Activated gamma-delta T cell treated with Interleukin-2 at 50 U/mL for 16 hours (primary cell): ENCODE results near the gene OLIG2.

Experiments used
- DNase-seq: peaks from one replicate; pipeline ENCODE4 v3.0.0-alpha.2; 2020

The OLIG2 gene

DNA sequence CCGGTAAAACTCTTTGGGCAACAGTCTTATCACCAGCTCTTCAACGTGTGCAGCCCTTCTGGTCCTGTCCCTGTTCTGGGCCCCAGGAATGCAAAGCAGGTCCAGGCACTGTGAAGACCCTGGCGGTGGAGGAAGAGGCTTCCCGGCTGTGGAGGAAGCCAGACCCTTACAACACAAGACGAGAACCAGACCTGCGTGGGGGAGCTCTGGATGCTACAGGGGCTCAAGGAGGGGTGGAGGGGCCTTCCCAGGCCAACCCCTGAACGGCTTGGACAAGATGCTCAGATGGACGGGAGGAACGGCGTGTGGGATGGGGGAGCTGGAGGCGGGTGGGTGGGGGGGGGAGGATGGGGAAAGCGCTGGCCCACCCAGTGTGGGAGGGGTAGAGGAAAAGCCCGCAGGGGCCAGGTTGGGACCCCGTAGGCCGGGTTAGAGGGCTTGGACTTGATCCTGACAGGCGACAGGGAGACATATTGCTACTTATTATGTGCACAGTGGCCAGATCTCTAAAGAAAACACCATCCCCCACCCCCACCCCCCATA is 5.1 kb upstream of the OLIG2 start:
- DNase-seq, result no peak

DNA sequence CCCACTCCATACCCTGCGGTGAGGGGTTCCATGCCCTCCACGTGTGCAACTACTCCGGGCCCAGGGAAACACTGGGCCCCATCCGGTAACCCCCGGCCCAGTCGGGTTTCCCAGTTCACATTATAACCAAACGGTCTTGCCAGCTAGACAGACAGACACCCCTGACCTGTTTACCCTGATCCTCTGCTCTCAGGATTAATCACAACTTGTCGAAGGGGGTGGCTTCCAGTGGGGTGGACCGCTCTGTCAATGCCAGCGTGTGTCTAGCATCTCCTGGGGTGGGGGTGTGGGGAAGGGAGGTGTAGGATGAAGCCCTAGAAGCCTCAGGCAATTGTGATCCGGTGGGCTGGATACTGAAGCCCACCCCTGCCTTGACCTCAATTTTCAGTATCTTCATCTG is 4.6 kb upstream of the OLIG2 start:
- no peak for DNase-seq

DNA sequence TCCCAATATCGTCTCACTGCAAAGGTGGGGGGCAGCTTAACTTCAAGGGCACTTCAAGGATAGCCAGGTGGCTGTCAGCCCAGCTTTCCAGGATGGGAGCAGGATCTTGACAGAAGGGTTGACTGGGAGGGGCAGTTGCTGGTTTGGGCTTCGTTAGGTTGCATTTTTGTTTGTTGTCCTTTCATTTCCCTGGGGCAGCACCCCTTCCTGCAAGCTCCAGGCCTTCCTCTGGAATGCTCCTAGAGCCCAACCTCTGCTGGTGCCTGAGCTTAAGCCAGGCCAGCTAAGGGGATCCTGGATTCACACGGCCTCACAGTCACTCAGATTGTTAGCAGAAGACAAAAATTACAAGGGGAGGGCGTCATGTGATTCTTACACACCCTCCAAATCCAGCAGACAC is 4.1 kb upstream of the OLIG2 start:
- DNase-seq, result no peak

DNA sequence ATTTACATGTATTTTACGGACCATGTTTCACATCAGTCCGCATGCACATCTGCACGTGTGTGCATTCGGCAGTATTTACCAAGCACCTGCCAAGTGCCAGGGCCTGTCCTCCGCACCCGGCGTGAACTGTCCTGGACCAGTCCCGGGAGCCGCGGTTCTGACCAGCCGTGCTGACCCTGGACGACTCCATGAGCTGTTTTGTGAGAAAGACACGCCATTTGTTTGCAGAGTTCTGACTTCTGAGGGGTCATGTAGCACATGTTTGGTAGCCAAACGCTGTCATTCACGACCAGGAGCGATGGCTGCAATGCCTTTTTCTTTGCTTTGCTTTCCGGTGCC is 3.3 kb upstream of the OLIG2 start:
- no peak for DNase-seq

DNA sequence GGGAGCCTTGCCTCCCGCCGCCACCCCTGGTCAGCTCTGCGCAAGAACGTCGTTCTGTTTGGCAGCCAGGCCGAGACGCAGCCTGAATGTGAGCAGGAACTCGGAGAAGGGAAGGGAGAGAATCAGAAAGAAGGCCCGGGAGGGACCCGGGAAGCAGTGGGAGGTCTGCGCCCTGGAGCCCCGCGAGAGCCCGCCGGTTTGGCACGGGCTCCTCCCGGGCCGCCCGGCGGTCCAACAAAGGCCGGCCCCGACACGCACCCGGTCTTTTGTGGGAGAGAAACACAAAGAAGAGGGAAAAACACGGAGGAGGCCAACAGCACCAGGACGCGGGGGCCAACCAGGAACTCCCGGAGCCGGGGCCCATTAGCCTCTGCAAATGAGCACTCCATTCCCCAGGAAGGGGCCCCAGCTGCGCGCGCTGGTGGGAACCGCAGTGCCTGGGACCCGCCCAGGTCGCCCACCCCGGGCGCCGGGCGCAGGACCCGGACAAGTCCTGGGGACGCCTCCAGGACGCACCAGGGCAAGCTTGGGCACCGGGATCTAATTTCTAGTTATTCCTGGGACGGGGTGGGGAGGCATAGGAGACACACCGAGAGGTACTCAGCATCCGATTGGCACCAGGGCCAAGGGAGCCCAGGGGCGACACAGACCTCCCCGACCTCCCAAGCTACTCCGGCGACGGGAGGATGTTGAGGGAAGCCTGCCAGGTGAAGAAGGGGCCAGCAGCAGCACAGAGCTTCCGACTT is 2.7 kb upstream of the OLIG2 start:
- DNase-seq, result no peak

DNA sequence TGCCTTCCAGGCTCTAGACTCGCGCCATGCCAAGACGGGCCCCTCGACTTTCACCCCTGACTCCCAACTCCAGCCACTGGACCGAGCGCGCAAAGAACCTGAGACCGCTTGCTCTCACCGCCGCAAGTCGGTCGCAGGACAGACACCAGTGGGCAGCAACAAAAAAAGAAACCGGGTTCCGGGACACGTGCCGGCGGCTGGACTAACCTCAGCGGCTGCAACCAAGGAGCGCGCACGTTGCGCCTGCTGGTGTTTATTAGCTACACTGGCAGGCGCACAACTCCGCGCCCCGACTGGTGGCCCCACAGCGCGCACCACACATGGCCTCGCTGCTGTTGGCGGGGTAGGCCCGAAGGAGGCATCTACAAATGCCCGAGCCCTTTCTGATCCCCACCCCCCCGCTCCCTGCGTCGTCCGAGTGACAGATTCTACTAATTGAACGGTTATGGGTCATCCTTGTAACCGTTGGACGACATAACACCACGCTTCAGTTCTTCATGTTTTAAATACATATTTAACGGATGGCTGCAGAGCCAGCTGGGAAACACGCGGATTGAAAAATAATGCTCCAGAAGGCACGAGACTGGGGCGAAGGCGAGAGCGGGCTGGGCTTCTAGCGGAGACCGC is 2.0 kb upstream of the OLIG2 start:
- no peak for DNase-seq

DNA sequence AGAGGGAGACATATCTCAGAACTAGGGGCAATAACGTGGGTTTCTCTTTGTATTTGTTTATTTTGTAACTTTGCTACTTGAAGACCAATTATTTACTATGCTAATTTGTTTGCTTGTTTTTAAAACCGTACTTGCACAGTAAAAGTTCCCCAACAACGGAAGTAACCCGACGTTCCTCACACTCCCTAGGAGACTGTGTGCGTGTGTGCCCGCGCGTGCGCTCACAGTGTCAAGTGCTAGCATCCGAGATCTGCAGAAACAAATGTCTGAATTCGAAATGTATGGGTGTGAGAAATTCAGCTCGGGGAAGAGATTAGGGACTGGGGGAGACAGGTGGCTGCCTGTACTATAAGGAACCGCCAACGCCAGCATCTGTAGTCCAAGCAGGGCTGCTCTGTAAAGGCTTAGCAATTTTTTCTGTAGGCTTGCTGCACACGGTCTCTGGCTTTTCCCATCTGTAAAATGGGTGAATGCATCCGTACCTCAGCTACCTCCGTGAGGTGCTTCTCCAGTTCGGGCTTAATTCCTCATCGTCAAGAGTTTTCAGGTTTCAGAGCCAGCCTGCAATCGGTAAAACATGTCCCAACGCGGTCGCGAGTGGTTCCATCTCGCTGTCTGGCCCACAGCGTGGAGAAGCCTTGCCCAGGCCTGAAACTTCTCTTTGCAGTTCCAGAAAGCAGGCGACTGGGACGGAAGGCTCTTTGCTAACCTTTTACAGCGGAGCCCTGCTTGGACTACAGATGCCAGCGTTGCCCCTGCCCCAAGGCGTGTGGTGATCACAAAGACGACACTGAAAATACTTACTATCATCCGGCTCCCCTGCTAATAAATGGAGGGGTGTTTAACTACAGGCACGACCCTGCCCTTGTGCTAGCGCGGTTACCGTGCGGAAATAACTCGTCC is 1.3 kb upstream of the OLIG2 start:
- no peak for DNase-seq

DNA sequence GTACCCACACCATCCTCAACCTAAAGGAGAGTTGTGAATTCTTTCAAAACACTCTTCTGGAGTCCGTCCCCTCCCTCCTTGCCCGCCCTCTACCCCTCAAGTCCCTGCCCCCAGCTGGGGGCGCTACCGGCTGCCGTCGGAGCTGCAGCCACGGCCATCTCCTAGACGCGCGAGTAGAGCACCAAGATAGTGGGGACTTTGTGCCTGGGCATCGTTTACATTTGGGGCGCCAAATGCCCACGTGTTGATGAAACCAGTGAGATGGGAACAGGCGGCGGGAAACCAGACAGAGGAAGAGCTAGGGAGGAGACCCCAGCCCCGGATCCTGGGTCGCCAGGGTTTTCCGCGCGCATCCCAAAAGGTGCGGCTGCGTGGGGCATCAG is 638 bp upstream of the OLIG2 start:
- DNase-seq, result no peak

DNA sequence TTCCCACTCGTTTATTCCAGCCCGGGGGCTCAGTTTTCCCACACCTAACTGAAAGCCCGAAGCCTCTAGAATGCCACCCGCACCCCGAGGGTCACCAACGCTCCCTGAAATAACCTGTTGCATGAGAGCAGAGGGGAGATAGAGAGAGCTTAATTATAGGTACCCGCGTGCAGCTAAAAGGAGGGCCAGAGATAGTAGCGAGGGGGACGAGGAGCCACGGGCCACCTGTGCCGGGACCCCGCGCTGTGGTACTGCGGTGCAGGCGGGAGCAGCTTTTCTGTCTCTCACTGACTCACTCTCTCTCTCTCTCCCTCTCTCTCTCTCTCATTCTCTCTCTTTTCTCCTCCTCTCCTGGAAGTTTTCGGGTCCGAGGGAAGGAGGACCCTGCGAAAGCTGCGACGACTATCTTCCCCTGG is 716 bp downstream of the OLIG2 start:
- DNase-seq, result no peak

DNA sequence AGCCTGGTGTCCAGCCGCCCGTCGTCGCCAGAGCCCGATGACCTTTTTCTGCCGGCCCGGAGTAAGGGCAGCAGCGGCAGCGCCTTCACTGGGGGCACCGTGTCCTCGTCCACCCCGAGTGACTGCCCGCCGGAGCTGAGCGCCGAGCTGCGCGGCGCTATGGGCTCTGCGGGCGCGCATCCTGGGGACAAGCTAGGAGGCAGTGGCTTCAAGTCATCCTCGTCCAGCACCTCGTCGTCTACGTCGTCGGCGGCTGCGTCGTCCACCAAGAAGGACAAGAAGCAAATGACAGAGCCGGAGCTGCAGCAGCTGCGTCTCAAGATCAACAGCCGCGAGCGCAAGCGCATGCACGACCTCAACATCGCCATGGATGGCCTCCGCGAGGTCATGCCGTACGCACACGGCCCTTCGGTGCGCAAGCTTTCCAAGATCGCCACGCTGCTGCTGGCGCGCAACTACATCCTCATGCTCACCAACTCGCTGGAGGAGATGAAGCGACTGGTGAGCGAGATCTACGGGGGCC is 1.2 kb downstream of the OLIG2 start:
- no peak for DNase-seq

DNA sequence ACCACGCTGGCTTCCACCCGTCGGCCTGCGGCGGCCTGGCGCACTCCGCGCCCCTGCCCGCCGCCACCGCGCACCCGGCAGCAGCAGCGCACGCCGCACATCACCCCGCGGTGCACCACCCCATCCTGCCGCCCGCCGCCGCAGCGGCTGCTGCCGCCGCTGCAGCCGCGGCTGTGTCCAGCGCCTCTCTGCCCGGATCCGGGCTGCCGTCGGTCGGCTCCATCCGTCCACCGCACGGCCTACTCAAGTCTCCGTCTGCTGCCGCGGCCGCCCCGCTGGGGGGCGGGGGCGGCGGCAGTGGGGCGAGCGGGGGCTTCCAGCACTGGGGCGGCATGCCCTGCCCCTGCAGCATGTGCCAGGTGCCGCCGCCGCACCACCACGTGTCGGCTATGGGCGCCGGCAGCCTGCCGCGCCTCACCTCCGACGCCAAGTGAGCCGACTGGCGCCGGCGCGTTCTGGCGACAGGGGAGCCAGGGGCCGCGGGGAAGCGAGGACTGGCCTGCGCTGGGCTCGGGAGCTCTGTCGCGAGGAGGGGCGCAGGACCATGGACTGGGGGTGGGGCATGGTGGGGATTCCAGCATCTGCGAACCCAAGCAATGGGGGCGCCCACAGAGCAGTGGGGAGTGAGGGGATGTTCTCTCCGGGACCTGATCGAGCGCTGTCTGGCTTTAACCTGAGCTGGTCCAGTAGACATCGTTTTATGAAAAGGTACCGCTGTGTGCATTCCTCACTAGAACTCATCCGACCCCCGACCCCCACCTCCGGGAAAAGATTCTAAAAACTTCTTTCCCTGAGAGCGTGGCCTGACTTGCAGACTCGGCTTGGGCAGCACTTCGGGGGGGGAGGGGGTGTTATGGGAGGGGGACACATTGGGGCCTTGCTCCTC is 1.9 kb downstream of the OLIG2 start:
- no peak for DNase-seq

DNA sequence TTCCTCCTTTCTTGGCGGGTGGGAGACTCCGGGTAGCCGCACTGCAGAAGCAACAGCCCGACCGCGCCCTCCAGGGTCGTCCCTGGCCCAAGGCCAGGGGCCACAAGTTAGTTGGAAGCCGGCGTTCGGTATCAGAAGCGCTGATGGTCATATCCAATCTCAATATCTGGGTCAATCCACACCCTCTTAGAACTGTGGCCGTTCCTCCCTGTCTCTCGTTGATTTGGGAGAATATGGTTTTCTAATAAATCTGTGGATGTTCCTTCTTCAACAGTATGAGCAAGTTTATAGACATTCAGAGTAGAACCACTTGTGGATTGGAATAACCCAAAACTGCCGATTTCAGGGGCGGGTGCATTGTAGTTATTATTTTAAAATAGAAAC is 2.5 kb downstream of the OLIG2 start:
- DNase-seq, result no peak

DNA sequence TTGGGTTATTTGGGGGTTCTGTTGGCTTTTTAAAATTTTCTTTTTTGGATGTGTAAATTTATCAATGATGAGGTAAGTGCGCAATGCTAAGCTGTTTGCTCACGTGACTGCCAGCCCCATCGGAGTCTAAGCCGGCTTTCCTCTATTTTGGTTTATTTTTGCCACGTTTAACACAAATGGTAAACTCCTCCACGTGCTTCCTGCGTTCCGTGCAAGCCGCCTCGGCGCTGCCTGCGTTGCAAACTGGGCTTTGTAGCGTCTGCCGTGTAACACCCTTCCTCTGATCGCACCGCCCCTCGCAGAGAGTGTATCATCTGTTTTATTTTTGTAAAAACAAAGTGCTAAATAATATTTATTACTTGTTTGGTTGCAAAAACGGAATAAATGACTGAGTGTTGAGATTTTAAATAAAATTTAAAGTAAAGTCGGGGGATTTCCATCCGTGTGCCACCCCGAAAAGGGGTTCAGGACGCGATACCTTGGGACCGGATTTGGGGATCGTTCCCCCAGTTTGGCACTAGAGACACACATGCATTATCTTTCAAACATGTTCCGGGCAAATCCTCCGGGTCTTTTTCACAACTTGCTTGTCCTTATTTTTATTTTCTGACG is 3.1 kb downstream of the OLIG2 start:
- peak; percentile 35 for DNase-seq

DNA sequence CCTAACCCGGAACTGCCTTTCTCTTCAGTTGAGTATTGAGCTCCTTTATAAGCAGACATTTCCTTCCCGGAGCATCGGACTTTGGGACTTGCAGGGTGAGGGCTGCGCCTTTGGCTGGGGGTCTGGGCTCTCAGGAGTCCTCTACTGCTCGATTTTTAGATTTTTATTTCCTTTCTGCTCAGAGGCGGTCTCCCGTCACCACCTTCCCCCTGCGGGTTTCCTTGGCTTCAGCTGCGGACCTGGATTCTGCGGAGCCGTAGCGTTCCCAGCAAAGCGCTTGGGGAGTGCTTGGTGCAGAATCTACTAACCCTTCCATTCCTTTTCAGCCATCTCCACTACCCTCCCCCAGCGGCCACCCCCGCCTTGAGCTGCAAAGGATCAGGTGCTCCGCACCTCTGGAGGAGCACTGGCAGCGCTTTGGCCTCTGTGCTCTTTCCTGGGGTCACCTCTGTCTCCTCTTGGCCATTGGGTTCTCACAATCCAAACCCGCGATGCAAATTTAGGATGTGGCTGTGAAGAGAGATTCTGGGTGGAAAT is 3.7 kb downstream of the OLIG2 start:
- no peak for DNase-seq

DNA sequence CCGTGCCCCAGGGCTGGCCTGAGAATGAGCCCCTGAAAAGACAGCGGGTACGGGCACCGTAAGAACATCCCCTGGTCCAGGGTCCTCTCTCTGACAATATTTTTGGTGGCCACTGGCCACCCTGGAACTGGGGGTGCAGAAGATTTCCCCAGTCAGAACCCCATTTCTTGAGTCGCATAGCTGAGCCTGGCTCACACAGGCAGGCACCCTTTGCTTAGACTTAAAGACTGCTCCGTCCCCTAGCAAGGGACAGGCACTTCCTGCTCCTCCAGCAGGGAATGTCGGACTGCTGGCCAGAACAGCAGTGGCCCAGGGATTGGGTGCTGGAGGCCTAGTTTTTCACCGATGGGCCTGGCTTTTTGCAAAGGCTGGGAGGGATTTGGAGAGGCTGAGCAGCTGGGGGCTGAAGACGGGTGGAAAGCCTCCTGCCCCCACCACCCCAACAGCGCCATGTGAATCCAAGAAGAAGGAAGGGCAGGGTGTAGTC is 4.3 kb downstream of the OLIG2 start:
- DNase-seq, result no peak

DNA sequence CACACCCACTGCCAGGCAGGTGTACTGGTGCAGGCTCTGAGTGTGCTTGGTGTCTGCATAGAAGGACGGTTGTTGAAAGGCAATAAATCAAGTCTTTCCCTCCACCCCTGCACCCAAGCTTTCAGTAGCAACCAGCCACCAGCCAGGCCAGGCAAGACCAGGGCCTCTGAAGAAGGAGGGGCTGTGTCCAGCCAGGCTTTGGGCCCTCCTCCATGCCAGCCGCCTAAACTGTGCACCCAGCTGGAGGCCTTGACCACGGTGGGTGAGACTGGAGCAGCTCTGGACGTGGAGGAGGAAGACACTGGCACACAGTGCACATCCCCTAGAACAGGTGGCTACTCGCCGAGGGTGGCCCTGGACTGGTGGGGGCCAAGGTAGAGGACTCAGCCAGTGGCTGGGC is 4.9 kb downstream of the OLIG2 start:
- no peak for DNase-seq

DNA sequence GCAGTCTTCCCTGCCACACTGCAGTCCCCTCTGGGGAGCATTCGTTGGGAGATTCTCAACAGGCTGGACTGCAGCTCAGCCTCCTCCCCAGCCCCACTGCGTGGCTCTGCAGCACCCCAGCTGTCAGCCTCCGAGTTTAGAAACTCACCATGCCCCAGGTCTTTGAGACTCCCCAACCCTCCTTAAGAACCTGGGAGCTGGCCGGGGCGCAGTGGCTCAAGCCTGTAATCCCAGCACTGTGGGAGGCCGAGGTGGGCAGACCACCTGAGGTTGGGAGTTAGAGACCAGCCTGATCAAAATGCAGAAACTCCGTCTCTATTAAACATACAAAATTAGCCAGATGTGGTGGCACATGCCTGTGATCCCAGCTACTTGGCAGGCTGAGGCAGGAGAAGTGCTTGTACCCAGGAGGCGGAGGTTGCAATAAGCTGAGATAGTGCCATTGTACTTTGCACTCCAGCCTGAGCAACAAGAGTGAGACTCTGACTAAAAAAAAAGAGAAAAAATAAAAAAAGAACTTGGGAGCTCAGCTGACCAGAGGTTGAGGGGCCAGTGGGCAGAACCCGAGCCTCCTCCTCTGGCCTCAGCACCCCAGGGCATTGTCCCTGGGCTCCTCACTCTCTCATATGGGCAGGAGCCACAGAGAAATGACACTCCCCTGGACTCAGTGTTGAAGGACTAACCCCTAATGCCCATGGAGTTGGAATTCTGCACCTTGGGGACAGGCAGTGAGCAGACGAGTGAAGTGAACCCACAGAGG is 5.6 kb downstream of the OLIG2 start:
- DNase-seq, result no peak

DNA sequence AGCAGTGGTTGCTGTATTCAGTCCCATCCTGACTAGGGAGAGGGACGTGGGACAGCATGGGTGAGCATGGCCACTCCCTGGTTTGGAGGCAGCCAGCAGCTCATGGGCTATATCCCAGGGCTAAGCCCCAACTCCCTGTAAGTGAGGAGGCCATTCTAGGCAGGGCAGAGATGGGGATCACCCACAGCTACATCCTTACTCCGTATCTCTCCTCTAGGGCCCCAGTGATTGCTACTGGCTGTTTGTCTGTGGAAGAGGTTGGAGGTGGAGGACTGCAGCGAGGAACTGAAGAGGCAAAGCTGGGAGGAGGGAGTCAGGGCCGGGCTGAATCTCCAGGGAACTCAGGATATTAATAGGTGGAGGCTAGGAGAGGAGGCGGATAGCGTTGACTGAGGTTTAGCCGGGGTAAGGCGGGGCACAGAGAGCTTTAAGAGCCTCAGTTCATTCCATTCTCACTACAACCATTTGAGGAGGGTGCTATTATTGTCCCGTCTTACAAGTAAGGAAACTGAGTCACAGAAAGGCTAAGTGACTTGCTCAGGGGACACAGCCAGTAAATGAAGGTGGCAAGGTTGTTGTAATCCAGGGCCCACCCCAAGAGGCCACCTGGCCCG is 6.8 kb downstream of the OLIG2 start:
- DNase-seq, result no peak

DNA sequence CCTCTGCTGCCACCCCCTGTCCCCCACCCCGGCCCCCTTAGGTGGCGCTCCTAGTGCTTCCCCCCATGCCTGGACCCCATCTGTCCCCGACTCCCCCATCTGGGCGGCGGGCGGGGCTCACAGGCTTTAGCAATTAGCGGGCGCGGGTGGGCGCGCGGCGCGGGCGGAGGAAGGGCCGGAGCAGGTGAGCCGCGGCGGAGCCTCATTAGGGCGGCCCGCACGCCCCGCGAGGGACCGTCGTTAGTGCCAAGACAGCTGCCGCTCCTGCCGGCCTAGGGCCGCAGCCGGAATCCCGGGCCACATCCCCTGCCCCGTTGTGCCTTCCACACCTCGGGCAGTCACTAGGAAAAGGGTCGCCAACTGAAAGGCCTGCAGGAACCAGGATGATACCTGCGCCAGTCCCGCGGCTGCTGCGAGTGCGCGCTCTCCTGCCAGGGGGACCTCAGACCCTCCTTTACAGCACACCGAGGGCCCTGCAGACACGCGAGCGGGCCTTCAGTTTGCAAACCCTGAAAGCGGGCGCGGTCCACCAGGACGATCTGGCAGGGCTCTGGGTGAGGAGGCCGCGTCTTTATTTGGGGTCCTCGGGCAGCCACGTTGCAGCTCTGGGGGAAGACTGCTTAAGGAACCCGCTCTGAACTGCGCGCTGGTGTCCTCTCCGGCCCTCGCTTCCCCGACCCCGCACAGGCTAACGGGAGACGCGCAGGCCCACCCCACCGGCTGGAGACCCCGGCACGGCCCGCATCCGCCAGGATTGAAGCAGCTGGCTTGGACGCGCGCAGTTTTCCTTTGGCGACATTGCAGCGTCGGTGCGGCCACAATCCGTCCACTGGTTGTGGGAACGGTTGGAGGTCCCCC is 7.6 kb downstream of the OLIG2 start:
- no peak for DNase-seq
